Measurements from ENCODE around the gene HINT1. TPM values are rescaled to one million over a fixed set of nuclear protein-coding genes. Genes with fewer than 3 reads are reported as not detected.
"Not testable (repeated sequence)": the region's sequence is repeated elsewhere in the genome, so short reads cannot be mapped to it uniquely, and the experiment has no call there.

The HINT1 gene
- total RNA-seq, 1 donor from 2014 or later: 155 TPM

- H3K4me1 ChIP-seq: no peaks in the 10 kb centered on the region
- TF ChIP-seq, protein P1, sequence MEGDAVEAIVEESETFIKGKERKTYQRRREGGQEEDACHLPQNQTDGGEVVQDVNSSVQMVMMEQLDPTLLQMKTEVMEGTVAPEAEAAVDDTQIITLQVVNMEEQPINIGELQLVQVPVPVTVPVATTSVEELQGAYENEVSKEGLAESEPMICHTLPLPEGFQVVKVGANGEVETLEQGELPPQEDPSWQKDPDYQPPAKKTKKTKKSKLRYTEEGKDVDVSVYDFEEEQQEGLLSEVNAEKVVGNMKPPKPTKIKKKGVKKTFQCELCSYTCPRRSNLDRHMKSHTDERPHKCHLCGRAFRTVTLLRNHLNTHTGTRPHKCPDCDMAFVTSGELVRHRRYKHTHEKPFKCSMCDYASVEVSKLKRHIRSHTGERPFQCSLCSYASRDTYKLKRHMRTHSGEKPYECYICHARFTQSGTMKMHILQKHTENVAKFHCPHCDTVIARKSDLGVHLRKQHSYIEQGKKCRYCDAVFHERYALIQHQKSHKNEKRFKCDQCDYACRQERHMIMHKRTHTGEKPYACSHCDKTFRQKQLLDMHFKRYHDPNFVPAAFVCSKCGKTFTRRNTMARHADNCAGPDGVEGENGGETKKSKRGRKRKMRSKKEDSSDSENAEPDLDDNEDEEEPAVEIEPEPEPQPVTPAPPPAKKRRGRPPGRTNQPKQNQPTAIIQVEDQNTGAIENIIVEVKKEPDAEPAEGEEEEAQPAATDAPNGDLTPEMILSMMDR (IDR thresholded peaks at IDR 0.05; ENCODE audit: borderline replicate concordance): no peak
These were observed 25.7 kb downstream of the HINT1 start for GRCh38 chr5:131139321-131139720.

DNA sequence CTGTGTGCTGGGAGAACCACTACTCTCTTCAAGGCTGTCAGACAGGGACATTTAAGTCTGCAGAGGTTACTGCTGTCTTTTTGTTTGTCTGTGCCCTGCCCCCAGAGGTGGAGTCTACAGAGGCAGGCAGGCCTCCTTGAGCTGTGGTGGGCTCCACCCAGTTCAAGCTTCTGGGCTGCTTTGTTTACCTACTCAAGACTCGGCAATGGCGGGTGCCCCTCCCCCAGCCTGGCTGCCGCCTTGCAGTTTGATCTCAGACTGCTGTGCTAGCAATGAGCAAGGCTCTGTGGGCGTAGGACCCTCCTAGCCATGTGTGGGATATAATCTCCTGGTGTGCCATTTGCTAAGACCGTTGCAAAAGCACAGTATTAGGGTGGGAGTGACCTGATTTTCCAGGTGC lies 26.6 kb downstream of the HINT1 start:
- H3K27ac ChIP-seq (replicated peaks); H3K36me3 ChIP-seq; intact Hi-C loops (cut with micrococcal nuclease); H3K27me3 ChIP-seq (ENCODE audit: low read depth); H3K4me3 ChIP-seq; DNase-seq; H3K4me1 ChIP-seq: not testable (repeated sequence)
- peaks cover 24% of the 10 kb centered on the region for H3K9me3 ChIP-seq (replicated peaks)

More at GRCh38 chr5:131139321-131139720, 25.7 kb downstream of the HINT1 start:
- Histone ChIP-seq H3K36me3 (no peaks in the 10 kb centered on the region), H3K9me3 (replicated peaks) (peaks cover 17% of the 10 kb centered on the region), H3K27ac (replicated peaks) (no peak overlapping the region), H3K27me3 (ENCODE audit: low read depth) (no peaks in the 10 kb centered on the region), H3K4me3 (no peak overlapping the region)
- intact Hi-C loops (cut with micrococcal nuclease): no loop called here
- no peak for DNase-seq

GRCh38 chr5:131133091-131133490 lies 32.0 kb downstream of the HINT1 start:
- H3K4me1 ChIP-seq; H3K4me3 ChIP-seq; intact Hi-C loops (cut with micrococcal nuclease); H3K27me3 ChIP-seq (ENCODE audit: low read depth); H3K27ac ChIP-seq (replicated peaks); DNase-seq; H3K36me3 ChIP-seq: not testable (repeated sequence)
- peaks cover 32% of the 10 kb centered on the region for H3K9me3 ChIP-seq (replicated peaks)

- TF ChIP-seq, protein P1 (IDR thresholded peaks at IDR 0.05; ENCODE audit: borderline replicate concordance): no peak
- H3K4me1 ChIP-seq: no peaks in the 10 kb centered on the region
- H3K9me3 ChIP-seq (replicated peaks): peaks cover 43% of the 10 kb centered on the region
- no peaks in the 10 kb centered on the region for H3K36me3 ChIP-seq
- H3K27ac ChIP-seq (replicated peaks): no peak overlapping the region
- no peak overlapping the region for H3K4me3 ChIP-seq
- H3K27me3 ChIP-seq (ENCODE audit: low read depth): no peaks in the 10 kb centered on the region
- intact Hi-C loops (cut with micrococcal nuclease): no loop called here
- DNase-seq: no peak
These were observed 35.8 kb downstream of the HINT1 start for GRCh38 chr5:131129306-131129705.

DNA sequence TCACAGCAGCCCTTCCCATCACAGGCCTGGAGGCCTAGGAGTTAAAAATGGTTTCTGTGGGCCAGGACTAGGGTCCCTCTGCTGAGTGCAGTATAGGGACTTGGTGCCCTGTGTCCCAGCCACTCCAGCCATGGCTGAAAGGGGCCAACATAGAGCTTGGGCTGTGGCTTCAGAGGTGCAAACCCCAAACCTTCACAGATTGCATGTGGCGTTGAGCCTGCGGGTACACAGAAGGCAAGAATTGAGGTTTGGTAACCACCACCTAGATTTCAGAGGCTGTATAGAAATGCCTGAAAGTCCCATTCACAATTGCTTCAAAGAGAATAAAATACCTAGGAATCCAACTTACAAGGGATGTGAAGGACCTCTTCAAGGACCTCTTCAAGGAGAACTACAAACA lies 37.8 kb downstream of the HINT1 start:
- H3K36me3 ChIP-seq; H3K27ac ChIP-seq (replicated peaks); DNase-seq; H3K27me3 ChIP-seq (ENCODE audit: low read depth); H3K4me3 ChIP-seq; intact Hi-C loops (cut with micrococcal nuclease); H3K4me1 ChIP-seq: not testable (repeated sequence)
- peaks cover 44% of the 10 kb centered on the region for H3K9me3 ChIP-seq (replicated peaks)

- Histone ChIP-seq H3K9me3 (replicated peaks) (peaks cover 3% of the 10 kb centered on the region), H3K36me3 (no peaks in the 10 kb centered on the region), H3K4me3 (no peak overlapping the region), H3K27ac (replicated peaks) (no peak overlapping the region), H3K4me1 (no peaks in the 10 kb centered on the region), H3K27me3 (ENCODE audit: low read depth) (peaks cover 14% of the 10 kb centered on the region)
- TF ChIP-seq, protein P1 (IDR thresholded peaks at IDR 0.05; ENCODE audit: borderline replicate concordance): no peak
- no peak for DNase-seq
- intact Hi-C loops (cut with micrococcal nuclease): loop anchor here (10.0 kb wide), 1 partner anchor 1220 kb away; no protein-coding TSS in a partner anchor
These were observed 50.3 kb downstream of the HINT1 start for GRCh38 chr5:131114754-131115153.

DNA sequence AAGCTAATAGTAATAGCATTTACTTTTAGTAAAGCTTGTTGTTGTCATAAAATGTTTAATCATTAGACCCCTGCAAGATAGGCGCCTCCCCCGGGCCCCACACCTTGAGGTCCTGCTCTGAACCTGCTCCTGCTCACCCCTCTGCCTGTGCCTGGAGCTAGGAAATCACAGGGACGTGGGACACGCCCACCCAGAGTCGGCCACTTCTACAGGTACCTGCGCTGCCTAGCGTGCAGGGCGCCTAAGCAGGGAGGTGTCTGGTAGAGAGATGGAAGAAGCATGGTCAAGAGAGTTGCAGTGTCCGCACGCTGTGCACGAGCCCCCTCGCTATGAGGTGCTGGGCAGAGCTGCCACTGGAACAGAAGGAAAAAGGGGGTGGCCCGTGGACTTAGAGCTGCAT lies 52.6 kb downstream of the HINT1 start:
- Histone ChIP-seq H3K27me3 (ENCODE audit: low read depth) (peaks cover 14% of the 10 kb centered on the region), H3K9me3 (replicated peaks) (no peaks in the 10 kb centered on the region), H3K27ac (replicated peaks) (no peak overlapping the region), H3K4me1 (no peaks in the 10 kb centered on the region), H3K4me3 (no peak overlapping the region), H3K36me3 (no peaks in the 10 kb centered on the region)
- intact Hi-C loops (cut with micrococcal nuclease): loop anchor here (10.0 kb wide), 1 partner anchor 1218 kb away; no protein-coding TSS in a partner anchor
- TF ChIP-seq, protein P1 (IDR thresholded peaks at IDR 0.05; ENCODE audit: borderline replicate concordance): no peak
- no peak for DNase-seq
